ENCODE results near the gene NRP2. TPM values are rescaled to one million over a fixed set of nuclear protein-coding genes. Genes with fewer than 3 reads are reported as not detected.

NRP2 gene
- total RNA-seq, 1 donor from 2014 or later = 3.9 TPM

- no peak for DNase-seq (ENCODE audit: low read depth)
Observed at GRCh38 chr2:205730701-205731582, 48.6 kb downstream of the NRP2 start.

- DNase-seq (ENCODE audit: low read depth) = no peak
Observed at GRCh38 chr2:205731583-205731981, 49.3 kb downstream of the NRP2 start.

GRCh38 chr2:205732314-205732713 is 50.0 kb downstream of the NRP2 start:
- DNase-seq (ENCODE audit: low read depth) = no peak

DNA sequence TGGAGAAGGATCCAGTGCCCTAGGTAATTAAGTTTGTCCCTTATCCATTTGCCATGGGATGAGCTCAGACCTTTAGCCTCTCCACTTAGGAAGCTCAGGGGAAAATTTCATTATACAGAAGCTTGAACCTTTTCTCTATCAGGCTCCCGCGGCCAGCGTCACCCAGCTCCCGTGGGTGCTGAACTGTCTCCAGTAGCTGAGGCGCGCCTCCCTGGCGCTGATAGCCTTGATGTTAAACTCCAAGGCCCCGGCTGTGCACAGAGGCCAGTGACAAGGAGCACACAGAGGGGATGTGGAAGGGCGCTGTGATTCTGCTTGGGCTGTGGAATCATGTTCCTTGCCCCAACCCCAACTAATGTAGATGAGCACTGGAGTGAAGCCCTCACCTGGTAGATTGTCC is 50.8 kb downstream of the NRP2 start:
- DNase-seq (ENCODE audit: low read depth) = no peak

- no peak for DNase-seq (ENCODE audit: low read depth)
Observed at GRCh38 chr2:205733648-205734047, 51.3 kb downstream of the NRP2 start.

GRCh38 chr2:205734436-205735037 is 52.2 kb downstream of the NRP2 start:
- DNase-seq (ENCODE audit: low read depth) = peak; percentile 84

- no peak for DNase-seq (ENCODE audit: low read depth)
Observed at GRCh38 chr2:205738117-205738968, 56.0 kb downstream of the NRP2 start.

DNA sequence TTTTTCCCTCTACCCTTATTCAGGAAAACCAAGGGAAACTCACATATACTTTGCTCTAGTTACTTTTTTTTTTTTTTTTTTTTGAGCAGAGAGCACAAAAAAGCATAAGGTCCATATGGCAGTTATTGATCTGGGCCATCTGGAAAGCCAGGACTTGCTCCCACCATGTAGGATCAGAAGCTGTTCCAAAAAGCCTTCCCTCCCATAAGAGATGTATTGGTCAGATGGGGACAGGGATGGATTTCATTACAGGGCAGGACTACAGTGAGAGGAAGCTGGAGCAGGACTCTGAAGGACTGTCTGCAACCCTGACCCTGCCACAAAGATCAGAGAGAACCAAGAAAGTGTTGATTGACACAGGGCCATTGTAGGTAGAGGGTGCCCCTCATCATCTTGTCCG is 57.3 kb downstream of the NRP2 start:
- DNase-seq (ENCODE audit: low read depth) = no peak

DNA sequence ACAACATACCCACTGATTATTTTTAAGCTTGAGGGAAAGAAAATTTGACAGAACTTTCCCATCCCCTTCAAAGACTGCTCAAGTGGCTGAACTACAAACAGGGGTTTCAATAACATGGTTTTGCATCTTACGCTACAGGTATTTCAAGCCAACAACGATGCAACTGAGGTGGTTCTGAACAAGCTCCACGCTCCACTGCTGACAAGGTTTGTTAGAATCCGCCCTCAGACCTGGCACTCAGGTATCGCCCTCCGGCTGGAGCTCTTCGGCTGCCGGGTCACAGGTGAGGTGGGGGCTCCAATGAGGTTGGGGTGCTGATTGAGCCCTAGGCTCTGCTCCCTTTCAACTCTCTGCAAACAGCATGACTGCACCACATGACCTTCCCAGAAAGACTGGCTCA is 58.1 kb downstream of the NRP2 start:
- DNase-seq (ENCODE audit: low read depth) = no peak

DNA sequence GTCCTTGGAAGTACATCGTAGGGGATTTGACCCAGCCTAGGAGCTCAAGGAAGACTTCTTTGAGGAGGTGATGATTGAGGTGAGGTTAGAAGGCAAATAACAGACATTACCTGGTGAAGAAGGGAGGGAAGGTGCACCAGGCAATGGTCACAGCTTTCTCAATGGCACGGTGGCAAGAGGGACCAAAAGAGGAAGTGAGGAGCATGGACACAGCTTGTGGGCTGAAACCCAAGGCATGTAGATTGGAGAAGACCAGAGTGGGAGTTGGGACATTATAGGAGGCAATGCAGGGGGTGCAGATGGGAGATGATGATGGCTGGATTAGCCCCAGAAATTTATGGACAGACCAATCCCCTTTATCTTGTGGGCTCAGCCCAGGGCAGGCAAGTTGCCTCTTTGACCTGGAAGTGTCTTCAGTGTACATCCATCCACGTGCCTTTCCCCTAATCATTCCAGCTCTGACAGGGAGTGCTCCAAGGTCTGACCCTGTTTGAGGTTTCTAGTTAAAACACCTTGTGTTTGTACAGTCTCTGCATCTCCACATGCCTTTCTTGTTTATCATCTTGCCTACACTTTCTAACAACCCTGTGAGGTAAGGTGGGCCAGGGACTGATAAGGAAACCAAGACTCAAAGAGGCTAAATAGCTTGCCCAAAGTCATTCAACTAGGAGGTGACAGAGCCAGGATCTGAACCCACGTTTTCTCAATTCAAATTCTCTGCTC is 59.1 kb downstream of the NRP2 start:
- no peak for DNase-seq (ENCODE audit: low read depth)

DNA sequence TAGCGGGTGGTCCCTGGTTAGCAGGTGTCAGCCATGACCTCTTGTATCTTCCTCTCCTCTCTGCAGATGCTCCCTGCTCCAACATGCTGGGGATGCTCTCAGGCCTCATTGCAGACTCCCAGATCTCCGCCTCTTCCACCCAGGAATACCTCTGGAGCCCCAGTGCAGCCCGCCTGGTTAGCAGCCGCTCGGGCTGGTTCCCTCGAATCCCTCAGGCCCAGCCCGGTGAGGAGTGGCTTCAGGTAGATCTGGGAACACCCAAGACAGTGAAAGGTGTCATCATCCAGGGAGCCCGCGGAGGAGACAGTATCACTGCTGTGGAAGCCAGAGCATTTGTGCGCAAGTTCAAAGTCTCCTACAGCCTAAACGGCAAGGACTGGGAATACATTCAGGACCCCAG is 60.8 kb downstream of the NRP2 start:
- no peak for DNase-seq (ENCODE audit: low read depth)

DNA sequence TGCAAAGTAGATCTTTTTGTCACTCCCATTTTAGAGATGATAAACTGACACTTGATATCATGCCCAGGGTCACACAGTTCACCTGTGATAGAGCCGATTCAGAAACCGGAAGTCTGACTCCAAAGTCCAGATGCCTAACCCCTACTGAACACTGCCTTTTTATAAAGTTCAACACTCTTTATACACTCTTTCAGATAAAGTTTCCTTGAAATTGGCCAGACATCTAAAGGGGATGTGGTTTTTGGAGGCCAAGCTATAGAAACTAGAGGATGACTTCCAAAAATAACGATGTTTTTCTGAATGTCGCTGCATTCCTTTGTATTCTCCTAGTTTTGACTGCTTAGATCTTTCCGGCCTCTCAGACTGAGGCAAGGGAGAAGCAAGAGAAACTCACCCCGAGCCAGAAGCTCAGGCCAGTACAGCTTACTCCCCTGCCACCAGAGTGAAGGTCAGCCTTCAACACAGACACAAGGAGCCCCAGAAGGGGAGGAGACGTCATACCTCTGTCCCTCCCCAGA is 61.8 kb downstream of the NRP2 start:
- no peak for DNase-seq (ENCODE audit: low read depth)

- no peak for DNase-seq (ENCODE audit: low read depth)
Observed at GRCh38 chr2:205745661-205746419, 63.5 kb downstream of the NRP2 start.

- no peak for DNase-seq (ENCODE audit: low read depth)
Observed at GRCh38 chr2:205746420-205746785, 64.1 kb downstream of the NRP2 start.

GRCh38 chr2:205747829-205748386 is 65.6 kb downstream of the NRP2 start:
- no peak for DNase-seq (ENCODE audit: low read depth)

GRCh38 chr2:205748639-205749038 is 66.3 kb downstream of the NRP2 start:
- no peak for DNase-seq (ENCODE audit: low read depth)

GRCh38 chr2:205749078-205749477 is 66.8 kb downstream of the NRP2 start:
- no peak for DNase-seq (ENCODE audit: low read depth)

- DNase-seq (ENCODE audit: low read depth) = no peak
Observed at GRCh38 chr2:205750797-205751196, 68.5 kb downstream of the NRP2 start.

DNA sequence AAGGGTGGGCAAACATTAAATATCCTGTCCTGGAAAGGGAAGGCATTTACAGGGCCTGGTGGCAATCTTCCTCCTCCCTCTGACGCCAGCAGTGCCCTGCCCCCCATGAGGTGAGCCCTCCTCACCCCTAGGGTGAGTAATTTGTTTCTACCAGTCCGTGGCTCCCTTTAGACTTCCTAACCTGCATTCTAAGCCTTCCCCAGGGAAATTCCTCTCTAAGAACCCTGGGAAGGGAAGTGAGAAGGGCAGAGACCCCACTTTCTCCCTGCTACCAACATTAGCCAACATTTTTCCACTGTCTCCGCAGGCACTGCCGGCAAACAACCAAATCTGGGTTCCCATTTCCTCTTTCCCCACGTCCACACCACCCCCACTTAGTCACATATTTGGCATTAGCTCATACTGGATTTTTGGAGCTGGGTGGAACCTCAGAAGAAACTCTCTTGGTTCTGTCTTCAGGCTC is 69.3 kb downstream of the NRP2 start:
- no peak for DNase-seq (ENCODE audit: low read depth)

DNA sequence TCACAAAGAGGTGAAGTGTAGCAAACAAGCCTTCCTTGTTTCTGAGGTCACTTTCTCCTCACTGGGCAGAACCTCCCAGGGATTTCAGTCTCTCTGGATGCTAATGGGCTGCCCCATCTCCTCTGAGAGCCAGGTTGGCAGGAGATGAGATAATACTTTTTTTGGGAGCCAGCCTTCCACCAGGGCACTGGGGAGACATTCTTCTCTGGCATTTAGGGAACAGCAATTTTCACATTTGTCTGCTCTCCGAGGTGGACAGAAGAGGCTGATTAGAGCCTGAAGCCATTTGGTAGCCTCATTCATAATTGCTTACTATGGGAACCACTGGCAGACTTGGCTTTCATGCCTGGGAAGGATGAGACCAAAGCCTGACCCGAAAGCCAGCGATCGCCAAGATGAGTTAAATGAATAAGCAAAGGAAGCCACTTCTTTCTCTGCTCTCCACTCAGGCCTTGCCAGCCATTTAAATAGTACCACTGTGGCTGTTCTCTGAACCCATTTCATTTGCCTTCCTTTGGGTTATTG is 70.1 kb downstream of the NRP2 start:
- DNase-seq (ENCODE audit: low read depth) = peak; percentile 57
